ENCODE measurements around the gene ZNF862.

The ZNF862 gene

DNA sequence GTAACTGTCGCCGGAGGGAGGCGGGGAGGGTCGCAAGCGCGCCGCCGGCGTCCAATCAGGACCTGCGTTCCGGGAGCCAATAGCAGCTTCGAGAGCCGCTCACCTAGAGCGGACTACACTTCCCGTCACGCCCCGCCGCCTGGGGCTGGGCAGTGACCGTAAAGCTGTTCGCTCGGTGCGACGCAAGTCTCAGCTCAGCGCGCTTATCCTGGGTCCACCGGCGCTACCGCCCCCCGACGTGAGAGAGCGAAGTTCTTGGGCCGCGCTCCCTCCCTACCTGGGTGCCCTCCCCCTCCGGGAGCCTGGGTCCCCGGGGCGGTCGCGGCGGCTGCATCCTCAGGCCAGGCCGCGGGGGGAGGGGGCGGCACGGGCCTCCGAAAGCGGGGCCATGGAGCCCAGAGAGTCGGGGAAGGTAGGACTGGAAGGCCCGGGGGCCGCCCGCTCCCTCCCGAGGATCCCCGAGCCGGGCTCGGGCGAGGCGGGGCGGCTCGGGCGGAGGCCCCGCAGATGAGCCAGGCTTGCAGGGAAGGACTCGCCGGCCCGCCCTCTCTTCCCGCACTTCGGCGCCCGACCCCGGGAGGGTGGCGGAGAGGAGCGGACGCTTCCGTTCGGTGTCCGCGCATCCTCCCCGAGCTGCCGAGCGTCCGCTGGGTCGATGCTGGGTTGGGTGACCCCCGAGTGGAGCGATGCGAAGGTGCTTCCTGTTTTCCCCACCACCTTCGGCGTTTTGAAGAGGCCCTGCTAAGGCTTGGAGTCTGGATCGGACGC is at the start of gene ZNF862:
TSS of gene ZNF862 (plus strand) at position 152 of the 768 bp plus-strand sequence. CDS start at position 389, 237 bp downstream.
- Histone ChIP-seq H3K27me3 (ENCODE audit: control insufficient read depth in 5 of 5, insufficient read depth in 4 of 5, low read length in 5 of 5) (peaks cover 0 to 3% (median 3%) of the 10 kb centered on the region in 5 donors), H3K4me3 (ENCODE audit: low read depth in 1 of 5, low read length in 5 of 5) (peak within 1 kb of the TSS; percentile 66 to 93 (median 84)), H3K4me1 (ENCODE audit: control insufficient read depth in 5 of 5, insufficient read depth in 5 of 5, low read length in 5 of 5) (peaks cover 6 to 17% (median 14%) of the 10 kb centered on the region in 5 donors), H3K27ac (ENCODE audit: low read depth, low read length) (peak within 1 kb of the TSS; percentile 85), H3K36me3 (ENCODE audit: control insufficient read depth in 5 of 5, insufficient read depth in 5 of 5, low read length in 5 of 5) (no peaks in the 10 kb centered on the region), H3K9me3 (ENCODE audit: control insufficient read depth in 5 of 5, low read length in 5 of 5) (no peaks in the 10 kb centered on the region), H3K9ac (ENCODE audit: low read length in 5 of 5) (peak within 1 kb of the TSS; percentile 49 to 81 (median 78))

DNA sequence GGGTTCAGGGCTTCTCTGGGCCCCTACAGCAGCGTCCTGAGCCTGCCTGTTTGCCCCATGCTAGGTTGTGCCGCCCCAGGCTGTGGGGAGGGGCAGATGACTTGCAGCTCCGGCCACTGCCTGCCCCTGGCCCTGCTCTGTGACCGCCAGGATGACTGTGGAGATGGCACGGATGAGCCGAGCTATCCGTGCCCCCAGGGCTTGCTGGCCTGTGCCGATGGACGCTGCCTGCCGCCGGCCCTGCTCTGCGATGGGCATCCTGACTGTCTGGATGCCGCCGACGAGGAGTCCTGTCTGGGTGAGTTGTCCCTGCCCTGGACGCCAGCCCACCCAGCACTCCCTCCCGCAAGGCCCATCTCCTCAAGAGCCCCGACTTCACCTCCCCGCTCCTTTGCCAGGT is 49.1 kb upstream of the ZNF862 start:
- H3K27me3 ChIP-seq (ENCODE audit: control insufficient read depth in 5 of 5, insufficient read depth in 4 of 5, low read length in 5 of 5): peaks cover 36 to 55% (median 38%) of the 10 kb centered on the region in 5 donors
- no peak overlapping the region for H3K4me3 ChIP-seq (ENCODE audit: low read depth in 1 of 5, low read length in 5 of 5)
- H3K4me1 ChIP-seq (ENCODE audit: control insufficient read depth in 5 of 5, insufficient read depth in 5 of 5, low read length in 5 of 5): peaks cover 0 to 16% (median 10%) of the 10 kb centered on the region in 5 donors
- no peak overlapping the region for H3K27ac ChIP-seq (ENCODE audit: low read depth, low read length)
- H3K36me3 ChIP-seq (ENCODE audit: control insufficient read depth in 5 of 5, insufficient read depth in 5 of 5, low read length in 5 of 5): no peaks in the 10 kb centered on the region
- H3K9ac ChIP-seq (ENCODE audit: low read length in 5 of 5): no peak overlapping the region
- no peaks in the 10 kb centered on the region for H3K9me3 ChIP-seq (ENCODE audit: control insufficient read depth in 5 of 5, low read length in 5 of 5)

GRCh38 chr7:149790146-149790548 is 48.0 kb upstream of the ZNF862 start:
- Histone ChIP-seq H3K9me3 (ENCODE audit: control insufficient read depth in 5 of 5, low read length in 5 of 5) (no peaks in the 10 kb centered on the region), H3K4me3 (ENCODE audit: low read depth in 1 of 5, low read length in 5 of 5) (peak overlapping the region in 2 of 5 donors; percentile 34 to 35), H3K36me3 (ENCODE audit: control insufficient read depth in 5 of 5, insufficient read depth in 5 of 5, low read length in 5 of 5) (no peaks in the 10 kb centered on the region), H3K27me3 (ENCODE audit: control insufficient read depth in 5 of 5, insufficient read depth in 4 of 5, low read length in 5 of 5) (peaks cover 36 to 55% (median 38%) of the 10 kb centered on the region in 5 donors), H3K27ac (ENCODE audit: low read depth, low read length) (no peak overlapping the region), H3K9ac (ENCODE audit: low read length in 5 of 5) (no peak overlapping the region), H3K4me1 (ENCODE audit: control insufficient read depth in 5 of 5, insufficient read depth in 5 of 5, low read length in 5 of 5) (peaks cover 0 to 16% (median 10%) of the 10 kb centered on the region in 5 donors)

DNA sequence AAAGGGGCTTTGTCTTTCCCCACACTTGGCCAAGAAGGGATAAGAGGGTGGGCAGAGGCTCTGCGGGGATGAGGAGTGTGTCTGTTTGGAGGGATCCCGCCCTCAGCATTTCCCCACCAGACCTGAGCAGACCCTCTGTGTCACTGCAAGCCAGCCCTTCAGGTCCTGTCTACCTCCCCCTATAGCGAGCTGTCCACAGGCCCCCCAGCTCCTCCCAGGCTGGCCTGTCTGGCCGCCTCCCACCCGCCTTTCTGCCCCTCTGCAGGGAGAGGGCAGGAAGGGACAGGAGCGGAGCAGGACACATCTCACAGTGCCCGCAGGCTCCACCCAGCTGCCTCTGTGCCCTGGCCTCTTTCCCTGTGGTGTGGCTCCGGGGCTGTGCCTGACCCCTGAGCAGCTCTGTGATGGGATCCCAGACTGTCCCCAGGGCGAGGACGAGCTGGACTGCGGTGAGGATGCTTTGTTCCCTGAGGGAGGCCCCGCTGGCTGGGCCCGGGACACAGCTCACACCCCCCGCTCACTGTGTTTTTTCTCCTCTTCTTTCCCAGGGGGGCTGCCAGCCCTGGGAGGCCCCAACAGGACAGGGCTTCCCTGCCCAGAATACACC is 47.3 kb upstream of the ZNF862 start:
- no peak overlapping the region for H3K4me3 ChIP-seq (ENCODE audit: low read depth in 1 of 5, low read length in 5 of 5)
- no peak overlapping the region for H3K9ac ChIP-seq (ENCODE audit: low read length in 5 of 5)
- H3K36me3 ChIP-seq (ENCODE audit: control insufficient read depth in 5 of 5, insufficient read depth in 5 of 5, low read length in 5 of 5): no peaks in the 10 kb centered on the region
- H3K27me3 ChIP-seq (ENCODE audit: control insufficient read depth in 5 of 5, insufficient read depth in 4 of 5, low read length in 5 of 5): peaks cover 36 to 55% (median 38%) of the 10 kb centered on the region in 5 donors
- no peak overlapping the region for H3K27ac ChIP-seq (ENCODE audit: low read depth, low read length)
- peaks cover 0 to 16% (median 10%) of the 10 kb centered on the region in 5 donors for H3K4me1 ChIP-seq (ENCODE audit: control insufficient read depth in 5 of 5, insufficient read depth in 5 of 5, low read length in 5 of 5)
- H3K9me3 ChIP-seq (ENCODE audit: control insufficient read depth in 5 of 5, low read length in 5 of 5): no peaks in the 10 kb centered on the region

DNA sequence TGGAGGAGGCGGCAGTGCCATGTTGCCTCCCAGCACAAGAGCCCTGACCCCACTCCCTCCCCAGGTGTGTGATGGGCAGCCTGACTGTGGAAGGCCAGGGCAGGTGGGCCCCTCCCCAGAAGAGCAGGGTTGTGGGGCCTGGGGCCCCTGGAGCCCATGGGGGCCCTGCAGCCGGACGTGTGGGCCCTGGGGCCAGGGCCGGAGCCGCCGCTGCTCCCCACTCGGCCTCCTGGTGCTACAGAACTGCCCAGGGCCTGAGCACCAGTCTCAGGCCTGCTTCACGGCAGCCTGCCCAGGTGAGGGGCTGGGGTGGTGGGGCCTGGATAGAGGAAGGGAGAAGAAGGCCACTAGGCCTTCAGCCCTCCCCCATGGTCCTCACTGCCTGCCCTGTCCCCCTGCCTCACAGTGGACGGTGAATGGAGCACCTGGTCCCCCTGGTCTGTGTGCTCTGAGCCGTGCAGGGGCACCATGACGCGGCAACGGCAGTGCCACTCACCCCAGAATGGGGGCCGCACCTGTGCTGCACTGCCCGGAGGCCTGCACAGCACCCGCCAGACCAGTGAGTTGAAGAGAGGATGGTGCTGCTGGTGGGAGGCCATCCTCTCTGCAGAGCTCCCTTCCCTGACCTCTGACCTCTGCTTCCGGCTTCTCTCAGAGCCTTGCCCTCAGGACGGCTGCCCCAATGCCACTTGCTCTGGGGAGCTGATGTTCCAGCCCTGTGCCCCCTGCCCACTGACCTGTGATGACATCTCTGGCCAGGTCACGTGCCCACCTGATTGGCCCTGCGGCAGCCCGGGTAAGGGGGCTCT is 46.6 kb upstream of the ZNF862 start:
- Histone ChIP-seq H3K36me3 (ENCODE audit: control insufficient read depth in 5 of 5, insufficient read depth in 5 of 5, low read length in 5 of 5) (no peaks in the 10 kb centered on the region), H3K9me3 (ENCODE audit: control insufficient read depth in 5 of 5, low read length in 5 of 5) (no peaks in the 10 kb centered on the region), H3K27ac (ENCODE audit: low read depth, low read length) (no peak overlapping the region), H3K9ac (ENCODE audit: low read length in 5 of 5) (no peak overlapping the region), H3K4me1 (ENCODE audit: control insufficient read depth in 5 of 5, insufficient read depth in 5 of 5, low read length in 5 of 5) (peaks cover 0 to 16% (median 10%) of the 10 kb centered on the region in 5 donors), H3K4me3 (ENCODE audit: low read depth in 1 of 5, low read length in 5 of 5) (no peak overlapping the region), H3K27me3 (ENCODE audit: control insufficient read depth in 5 of 5, insufficient read depth in 4 of 5, low read length in 5 of 5) (peaks cover 36 to 51% (median 38%) of the 10 kb centered on the region in 5 donors)

DNA sequence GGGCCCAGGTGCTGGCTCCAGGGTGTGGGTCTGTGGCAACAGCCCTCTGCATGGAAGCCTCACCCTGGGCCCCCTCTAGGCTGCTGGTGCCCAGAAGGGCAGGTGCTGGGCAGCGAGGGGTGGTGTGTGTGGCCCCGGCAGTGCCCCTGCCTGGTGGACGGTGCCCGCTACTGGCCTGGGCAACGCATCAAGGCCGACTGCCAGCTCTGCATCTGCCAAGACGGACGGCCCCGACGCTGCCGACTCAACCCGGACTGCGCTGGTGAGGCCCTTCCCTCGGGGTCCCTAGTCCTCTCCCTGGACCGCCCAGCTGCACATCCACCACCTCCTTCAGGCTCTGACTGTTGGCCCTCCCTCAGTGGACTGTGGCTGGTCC is 46.0 kb upstream of the ZNF862 start:
- H3K27me3 ChIP-seq (ENCODE audit: control insufficient read depth in 5 of 5, insufficient read depth in 4 of 5, low read length in 5 of 5): peaks cover 36 to 51% (median 38%) of the 10 kb centered on the region in 5 donors
- no peak overlapping the region for H3K27ac ChIP-seq (ENCODE audit: low read depth, low read length)
- H3K4me3 ChIP-seq (ENCODE audit: low read depth in 1 of 5, low read length in 5 of 5): no peak overlapping the region
- H3K9me3 ChIP-seq (ENCODE audit: control insufficient read depth in 5 of 5, low read length in 5 of 5): no peaks in the 10 kb centered on the region
- H3K9ac ChIP-seq (ENCODE audit: low read length in 5 of 5): no peak overlapping the region
- peaks cover 0 to 15% (median 10%) of the 10 kb centered on the region in 5 donors for H3K4me1 ChIP-seq (ENCODE audit: control insufficient read depth in 5 of 5, insufficient read depth in 5 of 5, low read length in 5 of 5)
- H3K36me3 ChIP-seq (ENCODE audit: control insufficient read depth in 5 of 5, insufficient read depth in 5 of 5, low read length in 5 of 5): no peaks in the 10 kb centered on the region

DNA sequence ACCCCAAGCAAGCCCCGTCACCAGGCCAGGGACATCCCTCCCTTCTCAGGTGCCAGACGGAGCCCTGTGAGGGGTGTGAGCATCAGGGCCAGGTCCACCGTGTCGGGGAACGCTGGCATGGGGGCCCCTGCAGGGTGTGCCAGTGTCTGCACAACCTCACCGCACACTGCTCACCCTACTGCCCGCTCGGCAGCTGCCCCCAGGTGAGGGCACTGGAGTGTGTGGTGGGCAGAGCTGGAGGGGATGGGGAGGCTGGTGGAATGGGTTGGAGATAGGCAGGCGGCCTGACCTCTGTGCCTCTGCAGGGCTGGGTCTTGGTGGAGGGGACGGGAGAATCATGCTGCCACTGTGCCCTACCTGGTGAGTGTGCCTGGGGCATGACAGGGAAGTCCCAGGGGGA is 44.9 kb upstream of the ZNF862 start:
- Histone ChIP-seq H3K36me3 (ENCODE audit: control insufficient read depth in 5 of 5, insufficient read depth in 5 of 5, low read length in 5 of 5) (no peaks in the 10 kb centered on the region), H3K4me1 (ENCODE audit: control insufficient read depth in 5 of 5, insufficient read depth in 5 of 5, low read length in 5 of 5) (peaks cover 0 to 8% (median 4%) of the 10 kb centered on the region in 5 donors), H3K9ac (ENCODE audit: low read length in 5 of 5) (no peak overlapping the region), H3K27me3 (ENCODE audit: control insufficient read depth in 5 of 5, insufficient read depth in 4 of 5, low read length in 5 of 5) (peaks cover 28 to 40% (median 31%) of the 10 kb centered on the region in 5 donors), H3K4me3 (ENCODE audit: low read depth in 1 of 5, low read length in 5 of 5) (no peak overlapping the region), H3K27ac (ENCODE audit: low read depth, low read length) (no peak overlapping the region), H3K9me3 (ENCODE audit: control insufficient read depth in 5 of 5, low read length in 5 of 5) (no peaks in the 10 kb centered on the region)

- no peak overlapping the region for H3K27ac ChIP-seq (ENCODE audit: low read depth, low read length)
- no peak overlapping the region for H3K9ac ChIP-seq (ENCODE audit: low read length in 5 of 5)
- H3K27me3 ChIP-seq (ENCODE audit: control insufficient read depth in 5 of 5, insufficient read depth in 4 of 5, low read length in 5 of 5): peaks cover 14 to 26% (median 20%) of the 10 kb centered on the region in 5 donors
- H3K4me3 ChIP-seq (ENCODE audit: low read depth in 1 of 5, low read length in 5 of 5): no peak overlapping the region
- H3K4me1 ChIP-seq (ENCODE audit: control insufficient read depth in 5 of 5, insufficient read depth in 5 of 5, low read length in 5 of 5): peaks cover 0 to 7% (median 4%) of the 10 kb centered on the region in 5 donors
- no peaks in the 10 kb centered on the region for H3K9me3 ChIP-seq (ENCODE audit: control insufficient read depth in 5 of 5, low read length in 5 of 5)
- no peaks in the 10 kb centered on the region for H3K36me3 ChIP-seq (ENCODE audit: control insufficient read depth in 5 of 5, insufficient read depth in 5 of 5, low read length in 5 of 5)
Observed at GRCh38 chr7:149794661-149795060, 43.5 kb upstream of the ZNF862 start.

DNA sequence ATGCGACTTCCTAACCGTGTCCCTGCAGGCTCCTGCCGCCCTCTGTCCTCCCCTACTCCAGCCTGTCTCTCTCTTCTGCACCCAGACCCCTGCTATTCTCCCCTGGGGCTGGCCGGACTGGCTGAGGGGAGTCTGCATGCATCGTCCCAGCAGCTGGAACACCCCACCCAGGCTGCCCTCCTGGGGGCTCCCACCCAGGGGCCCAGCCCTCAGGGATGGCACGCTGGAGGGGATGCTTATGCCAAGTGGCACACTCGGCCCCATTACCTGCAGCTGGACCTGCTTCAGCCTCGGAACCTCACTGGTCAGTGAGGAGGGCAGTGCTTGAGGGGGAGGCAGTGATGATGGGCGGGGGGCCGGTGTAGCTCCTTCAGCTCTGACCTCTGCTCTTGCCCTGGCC is 43.0 kb upstream of the ZNF862 start:
- no peaks in the 10 kb centered on the region for H3K36me3 ChIP-seq (ENCODE audit: control insufficient read depth in 5 of 5, insufficient read depth in 5 of 5, low read length in 5 of 5)
- H3K4me1 ChIP-seq (ENCODE audit: control insufficient read depth in 5 of 5, insufficient read depth in 5 of 5, low read length in 5 of 5): peaks cover 0 to 2% (median 0%) of the 10 kb centered on the region in 5 donors
- H3K9me3 ChIP-seq (ENCODE audit: control insufficient read depth in 5 of 5, low read length in 5 of 5): no peaks in the 10 kb centered on the region
- no peak overlapping the region for H3K27ac ChIP-seq (ENCODE audit: low read depth, low read length)
- peaks cover 13 to 23% (median 16%) of the 10 kb centered on the region in 5 donors for H3K27me3 ChIP-seq (ENCODE audit: control insufficient read depth in 5 of 5, insufficient read depth in 4 of 5, low read length in 5 of 5)
- no peak overlapping the region for H3K4me3 ChIP-seq (ENCODE audit: low read depth in 1 of 5, low read length in 5 of 5)
- H3K9ac ChIP-seq (ENCODE audit: low read length in 5 of 5): no peak overlapping the region

Data from subcutaneous abdominal adipose tissue (tissue), 5 donors.